Esophagus squamous epithelium (tissue), 4 donors: Measurements from ENCODE around the gene RASAL2.

Source experiments
- CTCF ChIP-seq, 6 experiments: fragments of 450-650 bp in 4 of 6; fragments of 200-600 bp in 2 of 6; sonication (generic) in 2 of 6; IDR thresholded peaks; one replicate each; pipeline ENCODE4 v1.5.1; 2016 to 2019; ENCODE audit warnings: antibody characterized with exemption in 6 of 6, mild to moderate bottlenecking in 4 of 6, moderate library complexity in 4 of 6
- POLR2A ChIP-seq, 4 donors: fragments of 450-650 bp; IDR thresholded peaks; one replicate each; pipeline ENCODE4 v1.6.1; 2017; ENCODE audit warnings: antibody characterized with exemption in 4 of 4, mild to moderate bottlenecking in 4 of 4, moderate library complexity in 3 of 4

DNA sequence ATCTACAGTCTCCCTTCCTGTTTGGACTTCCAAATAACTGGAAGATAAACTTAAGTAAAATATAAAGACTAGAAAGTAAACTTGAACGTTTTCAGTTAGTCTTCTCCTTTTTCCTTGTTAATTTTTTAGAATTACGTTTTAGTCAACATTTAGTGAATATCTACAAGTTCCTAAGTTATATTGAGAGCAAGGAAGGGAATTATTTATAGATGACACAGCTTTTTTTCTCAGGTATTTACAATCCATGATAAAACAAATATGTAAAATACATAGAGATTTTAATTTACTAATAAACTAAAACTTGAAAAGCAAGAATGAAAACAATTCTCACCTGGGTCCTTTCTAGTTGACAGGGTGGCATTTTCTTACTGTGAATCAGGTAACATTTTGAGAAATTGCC is 313.3 kb downstream of the RASAL2 start:
- no peak for TF ChIP-seq CTCF (IDR thresholded peaks at IDR 0.05)
- TF ChIP-seq POLR2A (IDR thresholded peaks at IDR 0.05): no peak
